T47D (cell line): ENCODE results near the gene PLEKHG3.

Source experiments
- DNase-seq, 2 experiments: peaks; one replicate each; pipeline versions ENCODE4 v3.0.0 to v3.0.0-alpha.2; 2011 to 2012; ENCODE audit warnings: low read depth in 1 of 2, low spot score in 1 of 2
- JUND ChIP-seq: IDR thresholded peaks from 2 replicates; pipeline ENCODE4 v1.6.1; 2012; ENCODE audit warnings: low read depth
- in situ Hi-C: cut with HindIII; loops from 2 replicates; pipeline ENCODE4 v1.10.0; 2016; ENCODE audit warnings: low sequenced_read_pairs, low pct_unique_long_range_greater_than_20kb

Gene PLEKHG3

GRCh38 chr14:64736271-64737169 is 32.3 kb downstream of the PLEKHG3 start:
- no peak for TF ChIP-seq JUND
- no peak for DNase-seq
- in situ Hi-C loops: no loop called here

DNA sequence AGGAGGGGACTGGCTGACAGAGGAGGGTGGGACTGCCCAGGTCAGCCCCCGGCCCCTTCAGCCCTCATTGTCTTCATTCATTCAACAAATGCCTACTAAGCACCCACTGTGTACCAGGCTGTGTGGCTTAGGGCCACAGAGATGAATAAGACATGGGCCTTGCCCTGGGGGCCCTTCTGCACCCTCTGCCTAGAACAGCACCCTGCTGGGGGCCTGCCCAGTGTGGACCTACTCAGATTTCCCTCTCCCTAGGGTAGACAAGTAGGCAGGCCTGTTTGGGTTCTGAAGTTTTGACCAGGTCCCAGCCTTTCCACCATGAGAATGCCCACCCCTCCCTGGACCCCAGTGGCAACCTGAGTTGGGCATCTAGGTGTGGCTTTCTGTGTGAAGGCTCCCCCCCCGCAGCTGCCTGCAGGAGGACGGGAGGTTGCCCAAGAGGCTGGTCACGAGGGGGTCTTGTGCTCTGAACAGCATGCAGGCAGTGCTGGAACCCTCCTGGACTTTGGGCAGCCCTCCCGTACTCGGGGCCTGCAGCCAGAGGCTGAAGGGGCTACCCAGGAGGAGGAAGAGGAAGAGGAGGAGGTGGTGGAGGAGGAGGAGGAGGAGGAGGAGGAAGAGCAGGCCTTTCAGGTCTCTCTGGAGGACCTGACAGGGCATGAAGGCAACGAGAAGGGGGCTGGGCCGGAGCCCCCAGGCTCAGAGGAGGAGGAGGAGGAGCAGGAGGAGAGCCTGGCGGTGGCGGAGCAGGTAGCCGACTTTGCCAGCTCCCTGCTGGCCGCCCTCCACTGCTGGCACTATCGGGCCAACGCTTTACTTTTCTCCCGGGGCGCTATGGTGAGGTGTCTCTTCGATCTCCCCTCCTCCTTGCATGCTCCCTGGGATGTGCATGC is 33.4 kb downstream of the PLEKHG3 start:
- in situ Hi-C loops: no loop called here
- no peak for TF ChIP-seq JUND
- no peak for DNase-seq

GRCh38 chr14:64738281-64738804 is 34.1 kb downstream of the PLEKHG3 start:
- TF ChIP-seq JUND: no peak
- DNase-seq: no peak
- in situ Hi-C loops: no loop called here

DNA sequence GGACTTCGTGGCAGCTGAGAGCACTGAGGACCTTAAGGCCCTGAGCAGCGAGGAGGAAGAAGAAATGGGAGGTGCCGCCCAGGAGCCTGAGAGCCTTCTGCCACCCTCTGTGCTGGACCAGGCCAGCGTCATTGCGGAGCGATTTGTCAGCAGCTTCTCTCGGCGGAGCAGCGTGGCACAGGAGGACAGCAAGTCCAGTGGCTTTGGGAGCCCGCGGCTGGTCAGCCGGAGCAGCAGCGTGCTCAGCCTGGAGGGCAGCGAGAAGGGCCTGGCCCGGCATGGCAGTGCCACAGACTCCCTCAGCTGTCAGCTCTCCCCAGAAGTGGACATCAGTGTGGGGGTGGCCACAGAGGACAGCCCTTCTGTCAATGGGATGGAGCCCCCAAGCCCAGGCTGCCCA is 37.0 kb downstream of the PLEKHG3 start:
- no peak for DNase-seq
- in situ Hi-C loops: no loop called here
- no peak for TF ChIP-seq JUND

GRCh38 chr14:64741961-64742360 is 37.7 kb downstream of the PLEKHG3 start:
- no peak for TF ChIP-seq JUND
- DNase-seq: no peak
- in situ Hi-C loops: no loop called here

- DNase-seq: no peak
- TF ChIP-seq JUND: no peak
- in situ Hi-C loops: no loop called here
These were observed 38.8 kb downstream of the PLEKHG3 start for GRCh38 chr14:64743061-64743460.

- DNase-seq: peak; percentile 39 to 48
- in situ Hi-C loops: no loop called here
- TF ChIP-seq JUND: no peak
These were observed 41.4 kb downstream of the PLEKHG3 start for GRCh38 chr14:64745511-64746091.

- in situ Hi-C loops: no loop called here
- DNase-seq: no peak
- no peak for TF ChIP-seq JUND
These were observed 42.4 kb downstream of the PLEKHG3 start for GRCh38 chr14:64746298-64747250.

DNA sequence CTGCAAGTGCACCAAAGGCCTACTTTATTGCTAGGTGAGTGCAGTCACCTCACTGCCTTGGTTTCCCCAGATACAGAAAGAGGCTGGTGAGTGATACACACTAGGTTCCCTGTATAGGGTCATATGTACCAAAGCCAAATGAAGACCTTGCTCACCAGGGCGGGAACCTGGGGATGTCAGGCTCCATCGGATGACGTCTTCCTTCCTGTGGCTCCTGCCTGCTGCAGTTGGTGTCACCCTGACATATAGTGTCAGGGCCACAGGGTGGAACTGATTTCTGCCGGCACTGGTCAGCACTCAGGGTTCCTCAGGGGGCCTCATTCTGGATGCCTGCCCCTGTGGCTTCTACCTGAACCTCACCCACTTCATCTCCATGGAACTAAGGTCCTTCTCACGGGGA is 43.1 kb downstream of the PLEKHG3 start:
- no peak for TF ChIP-seq JUND
- DNase-seq: no peak
- in situ Hi-C loops: no loop called here

- TF ChIP-seq JUND: no peak
These were observed 44.3 kb downstream of the PLEKHG3 start for GRCh38 chr14:64748521-64748920.

DNA sequence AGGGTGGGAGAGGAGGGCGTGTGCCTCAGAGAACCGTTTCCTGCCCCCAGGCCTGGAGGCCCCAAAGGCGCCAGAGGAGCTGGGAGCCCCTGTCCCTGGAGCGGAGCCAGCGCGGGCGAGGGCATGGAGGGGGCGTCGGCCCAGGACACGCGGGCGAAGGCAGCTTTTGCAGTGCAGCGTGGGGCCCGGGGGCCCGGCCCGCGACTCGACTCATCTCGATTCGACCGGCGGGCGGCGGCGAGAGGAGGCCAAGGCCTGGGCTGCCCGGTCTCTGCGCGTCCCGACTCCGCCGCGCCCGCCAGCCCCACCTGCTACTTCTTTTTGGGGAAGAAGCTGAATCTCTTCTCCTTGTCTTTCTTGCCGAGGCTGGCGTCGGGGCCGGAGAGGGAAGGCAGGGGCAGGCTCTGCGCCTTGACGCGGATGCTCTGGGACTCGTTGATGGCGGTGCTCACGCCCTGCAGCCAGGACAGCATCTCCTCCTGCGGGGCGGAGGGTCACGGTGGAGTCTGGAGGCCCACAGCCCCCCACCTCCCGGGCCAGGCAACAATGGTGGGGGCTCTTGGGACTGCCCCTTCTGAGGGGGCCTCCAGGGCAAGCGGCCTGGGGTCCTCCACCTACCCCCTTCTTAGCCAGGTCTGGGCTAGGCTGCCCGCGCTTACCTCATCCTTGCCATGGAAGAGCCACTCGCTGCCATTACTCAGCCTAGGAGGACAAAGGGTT is 44.9 kb downstream of the PLEKHG3 start:
- no peak for DNase-seq
- in situ Hi-C loops: no loop called here
- TF ChIP-seq JUND: no peak

More at GRCh38 chr14:64748521-64748920, 44.3 kb downstream of the PLEKHG3 start:
- in situ Hi-C loops: no loop called here
- no peak for DNase-seq
